HG03575 (cell line): ENCODE data around the gene VSTM1.

Experiments
- ATAC-seq: cut with Tn5 transposase; IDR thresholded peaks from one replicate; pipeline ENCODE4 v1.9.1; 2021; ENCODE audit not compliant: unreplicated experiment, insufficient number of reproducible peaks, low FRiP score; ENCODE audit errors: extremely low read depth

The VSTM1 gene

DNA sequence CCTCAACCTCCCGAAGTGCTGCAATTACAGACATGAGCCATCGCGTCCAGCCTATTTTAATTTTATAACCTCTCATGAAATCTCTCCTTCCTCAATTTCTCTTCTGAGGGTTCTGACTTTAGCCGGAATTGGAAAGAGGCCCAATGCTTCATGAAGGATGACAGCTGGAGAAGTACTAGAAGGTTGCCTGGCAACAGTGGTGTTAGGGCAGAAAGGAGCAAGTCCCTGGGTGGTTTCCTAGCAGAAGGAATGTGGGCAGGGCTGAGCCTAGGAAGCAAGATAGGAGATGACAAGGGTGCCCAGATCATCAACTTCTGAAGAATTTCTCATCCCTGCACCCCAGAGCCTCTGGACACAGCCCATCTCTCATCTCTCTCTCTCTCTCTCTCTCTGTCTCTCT, 46.4 kb downstream of the VSTM1 start:
- no peak for ATAC-seq

DNA sequence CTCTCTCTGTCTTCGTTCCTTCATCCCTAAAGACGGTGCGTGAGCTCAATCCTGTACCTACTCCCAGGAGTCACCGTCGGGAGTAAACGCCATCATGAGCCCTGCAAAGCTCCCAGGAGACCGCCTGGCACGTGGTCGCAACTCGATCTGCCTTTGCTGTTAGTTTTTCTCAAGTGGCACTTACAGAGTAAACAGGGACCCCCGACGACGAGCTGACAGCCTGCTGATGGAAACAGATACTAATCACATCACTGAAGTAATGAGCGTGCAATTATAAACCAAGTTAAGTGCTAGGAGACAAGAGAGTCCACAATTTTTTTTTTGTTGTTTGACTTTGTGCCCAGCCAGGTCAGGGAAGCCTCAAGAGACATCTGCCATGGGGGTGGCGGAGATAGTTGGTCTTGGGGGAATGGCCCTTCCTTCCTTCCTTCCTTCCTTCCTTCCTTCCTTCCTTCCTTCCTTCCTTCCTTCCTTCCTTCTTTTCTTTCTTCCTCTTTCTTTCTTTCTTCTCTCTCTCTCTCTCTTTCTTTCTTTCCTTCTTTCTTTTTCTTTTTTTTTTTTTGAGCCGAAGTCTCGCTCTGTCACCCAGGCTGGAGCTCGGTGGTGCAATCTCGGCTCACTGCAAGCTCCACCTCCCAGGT, 48.7 kb downstream of the VSTM1 start:
- no peak for ATAC-seq

- no peak for ATAC-seq
Observed at GRCh38 chr19:54013866-54014265, 49.8 kb downstream of the VSTM1 start.

GRCh38 chr19:54011507-54012211, 52.0 kb downstream of the VSTM1 start:
- no peak for ATAC-seq

DNA sequence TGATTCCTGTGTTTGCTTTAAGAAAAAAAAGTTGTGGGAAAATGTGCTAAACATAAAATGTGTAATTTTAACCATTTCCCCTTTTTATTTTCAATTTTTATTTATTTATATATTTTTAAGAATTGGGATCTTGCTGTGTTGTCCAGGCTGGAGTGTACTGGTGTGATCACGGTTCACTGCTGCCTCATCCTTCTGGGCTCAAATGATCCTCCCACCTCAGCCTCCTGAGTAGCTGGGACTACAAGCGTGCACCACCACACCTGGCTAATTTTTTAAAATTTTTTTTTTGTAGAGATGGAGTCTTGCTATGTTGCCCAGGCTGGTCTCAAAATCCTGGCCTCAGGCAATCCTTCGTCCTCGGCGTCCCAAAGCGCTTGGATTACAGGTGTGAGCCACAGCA, 53.2 kb downstream of the VSTM1 start:
- no peak for ATAC-seq

GRCh38 chr19:54009440-54009839, 54.3 kb downstream of the VSTM1 start:
- ATAC-seq, result no peak

DNA sequence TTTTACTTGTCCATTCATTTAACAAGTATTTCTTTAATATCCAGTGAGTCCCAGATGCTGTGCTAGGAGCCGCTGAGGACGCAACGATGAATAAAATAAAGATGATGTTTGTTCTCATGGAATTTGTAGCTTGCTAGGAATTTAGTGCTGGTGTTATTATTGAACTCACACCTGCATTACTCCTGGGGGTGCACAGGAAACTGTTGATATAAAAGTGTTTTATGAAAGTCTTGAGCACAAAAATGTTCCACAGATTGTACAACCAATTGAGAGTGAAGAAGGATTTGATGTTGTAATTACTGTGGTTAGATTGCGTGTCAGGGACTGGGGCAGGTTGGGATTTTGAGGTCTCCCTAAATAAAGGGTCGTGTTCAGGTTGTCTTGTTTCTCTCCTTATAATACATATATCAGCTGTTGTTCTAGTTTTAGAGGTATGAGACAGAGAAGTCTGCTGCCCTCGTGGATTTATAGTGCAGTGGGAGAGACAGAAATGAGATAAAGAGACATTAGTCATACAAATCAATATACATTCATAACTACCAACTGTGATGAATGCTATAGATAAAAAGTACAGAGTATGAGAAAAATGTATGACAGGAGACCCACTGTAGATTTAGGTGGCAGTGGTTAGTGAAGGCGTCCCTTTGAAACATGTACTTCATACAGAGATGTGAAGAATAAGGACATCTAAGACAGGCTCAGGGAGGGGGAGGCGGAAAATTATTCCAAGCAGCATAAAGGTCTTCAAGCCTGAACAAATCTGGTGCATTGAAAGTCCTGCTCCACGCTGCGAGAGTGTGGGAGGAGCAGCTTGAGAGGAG, 61.0 kb downstream of the VSTM1 start:
- no peak for ATAC-seq

GRCh38 chr19:54001496-54001895, 62.2 kb downstream of the VSTM1 start:
- ATAC-seq, result no peak

DNA sequence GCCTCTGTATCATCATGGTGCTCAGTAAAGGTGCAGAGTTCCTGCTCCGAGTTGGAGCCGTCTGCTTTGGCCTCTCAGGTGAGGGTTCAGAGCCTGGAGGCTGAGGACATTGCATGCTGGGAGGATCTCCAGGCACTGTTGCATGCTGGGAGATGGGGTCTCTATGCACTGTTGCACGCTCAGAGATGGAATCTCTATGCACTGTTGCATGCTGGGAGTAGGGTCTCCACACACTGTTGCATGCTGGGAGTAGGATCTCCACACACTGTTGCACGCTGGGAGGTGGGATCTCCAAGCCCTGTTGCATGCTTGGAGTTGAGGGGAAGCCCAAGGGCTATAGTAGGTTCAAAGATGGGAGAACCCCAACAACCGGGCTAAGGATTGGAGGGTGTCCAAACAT, 64.0 kb downstream of the VSTM1 start:
- ATAC-seq, result no peak

DNA sequence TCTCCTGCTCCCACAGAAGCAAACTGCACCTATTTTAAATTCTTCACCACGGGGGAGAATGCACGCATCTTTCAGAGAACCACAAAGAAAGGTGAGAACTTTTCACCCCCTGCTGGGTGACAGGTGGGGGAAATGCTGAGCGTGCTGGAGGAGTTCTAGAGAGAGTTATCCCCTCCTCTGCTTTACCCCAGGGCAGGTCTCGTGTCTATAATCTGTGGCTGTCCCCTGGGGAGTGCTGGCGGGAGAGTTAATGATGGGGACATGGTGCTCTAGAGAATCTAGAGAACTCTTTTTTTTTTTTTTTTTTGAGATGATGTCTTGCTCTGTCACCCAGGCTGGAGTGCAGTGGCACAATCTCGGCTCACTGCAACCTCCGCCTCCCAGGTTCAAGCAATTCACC, 65.5 kb downstream of the VSTM1 start:
- no peak for ATAC-seq

GRCh38 chr19:53994811-53995210, 68.9 kb downstream of the VSTM1 start:
- ATAC-seq, result no peak

- ATAC-seq, result no peak
Observed at GRCh38 chr19:53993448-53993847, 70.2 kb downstream of the VSTM1 start.

GRCh38 chr19:53992815-53993214, 70.9 kb downstream of the VSTM1 start:
- no peak for ATAC-seq

DNA sequence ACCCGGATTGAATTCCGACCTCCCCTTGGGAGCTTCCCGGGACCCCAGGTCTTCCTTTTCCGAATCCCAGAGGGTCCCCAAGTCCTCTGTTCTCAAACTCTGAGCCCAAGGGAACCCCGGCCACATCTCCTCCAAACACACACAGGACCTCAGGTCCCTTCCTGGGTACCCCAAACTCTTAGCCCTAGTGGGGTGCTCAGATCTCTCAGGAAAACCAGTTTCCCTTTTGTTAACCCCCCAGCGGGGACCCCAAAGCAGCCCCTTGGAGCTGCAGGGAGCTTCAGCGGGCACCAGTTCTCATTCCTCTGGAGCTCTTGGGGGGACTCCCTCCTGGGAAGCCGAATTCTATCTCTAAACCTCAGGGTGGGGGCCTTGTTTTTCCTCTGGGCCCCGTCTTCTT, 71.5 kb downstream of the VSTM1 start:
- ATAC-seq, result no peak

GRCh38 chr19:53991224-53992113, 72.2 kb downstream of the VSTM1 start, which contains the start of gene CACNG6:
TSS of gene CACNG6 (plus strand) at chr19:53991637. CDS start at chr19:53992878, 1,241 bp downstream.
- ATAC-seq, result no peak
